Stomach smooth muscle (tissue), 2 donors: Measurements from ENCODE around the gene CFH.

ENCODE experiments used
- H3K27ac ChIP-seq: one replicate; pipeline ENCODE4 v1.7.0; 2013; ENCODE audit warnings: mild to moderate bottlenecking, low read length, inconsistent platforms
- H3K27me3 ChIP-seq, 2 donors: one replicate each; pipeline ENCODE4 v1.7.0; 2013; ENCODE audit warnings: low read length in 2 of 2; ENCODE audit not compliant: insufficient read depth in 2 of 2, control insufficient read depth in 1 of 2
- H3K36me3 ChIP-seq, 2 donors: one replicate each; pipeline ENCODE4 v1.7.0; 2013; ENCODE audit warnings: low read length in 2 of 2; ENCODE audit not compliant: control insufficient read depth in 2 of 2, insufficient read depth in 2 of 2
- H3K4me1 ChIP-seq: one replicate; pipeline ENCODE4 v1.7.0; 2013; ENCODE audit warnings: low read length; ENCODE audit not compliant: control insufficient read depth, insufficient read depth
- H3K4me3 ChIP-seq, 2 donors: one replicate each; pipeline ENCODE4 v1.7.0; 2013; ENCODE audit warnings: low read length in 2 of 2
- H3K9ac ChIP-seq, 2 donors: one replicate each; pipeline ENCODE4 v1.7.0; 2013; ENCODE audit warnings: low read length in 2 of 2, mild to moderate bottlenecking in 1 of 2
- H3K9me3 ChIP-seq, 2 donors: one replicate each; pipeline ENCODE4 v1.7.0; 2013; ENCODE audit warnings: low read length in 2 of 2; ENCODE audit not compliant: control insufficient read depth in 2 of 2
- donor health status: healthy.
- donor health status: Pancreatic carcinoma.

Gene CFH

GRCh38 chr1:196660852-196661251, 9.0 kb downstream of the CFH start:
- no peak overlapping the region for H3K27ac ChIP-seq
- H3K4me1 ChIP-seq: no peaks in the 10 kb centered on the region
- H3K36me3 ChIP-seq: no peaks in the 10 kb centered on the region
- H3K9me3 ChIP-seq: no peaks in the 10 kb centered on the region
- no peaks in the 10 kb centered on the region for H3K27me3 ChIP-seq
- H3K9ac ChIP-seq: peak overlapping the region in 1 of 2 donors; percentile 32
- peak overlapping the region in 1 of 2 donors; percentile 40 for H3K4me3 ChIP-seq

DNA sequence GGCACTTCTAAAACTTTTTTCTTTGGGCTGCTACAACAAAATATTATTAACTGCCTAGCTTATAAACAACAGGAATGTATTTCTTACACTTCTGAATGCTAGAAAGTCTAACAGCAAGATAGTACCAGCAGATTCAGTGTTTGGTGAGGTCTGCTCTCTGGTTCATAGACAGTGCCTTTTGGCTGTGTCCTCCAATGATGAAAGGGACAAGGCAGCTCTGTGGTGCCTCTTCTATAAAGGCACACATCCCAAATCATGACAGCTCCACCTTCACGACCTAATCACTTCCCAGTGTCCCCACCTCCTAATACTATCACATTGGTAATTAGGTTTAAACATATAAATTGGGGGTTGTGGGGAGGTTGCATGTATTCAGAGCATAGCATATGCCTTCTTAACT, 9.5 kb downstream of the CFH start:
- H3K4me3 ChIP-seq: no peak overlapping the region

GRCh38 chr1:196667131-196667530, 15.3 kb downstream of the CFH start:
- Histone ChIP-seq H3K27me3 (no peaks in the 10 kb centered on the region), H3K4me1 (no peaks in the 10 kb centered on the region), H3K36me3 (no peaks in the 10 kb centered on the region), H3K4me3 (no peak overlapping the region), H3K9me3 (no peaks in the 10 kb centered on the region), H3K27ac (no peak overlapping the region), H3K9ac (no peak overlapping the region)

More for the DNA sequence above, 9.5 kb downstream of the CFH start:
- Histone ChIP-seq H3K9ac (no peak overlapping the region), H3K27ac (no peak overlapping the region), H3K36me3 (no peaks in the 10 kb centered on the region), H3K4me1 (no peaks in the 10 kb centered on the region), H3K9me3 (no peaks in the 10 kb centered on the region), H3K27me3 (no peaks in the 10 kb centered on the region)

DNA sequence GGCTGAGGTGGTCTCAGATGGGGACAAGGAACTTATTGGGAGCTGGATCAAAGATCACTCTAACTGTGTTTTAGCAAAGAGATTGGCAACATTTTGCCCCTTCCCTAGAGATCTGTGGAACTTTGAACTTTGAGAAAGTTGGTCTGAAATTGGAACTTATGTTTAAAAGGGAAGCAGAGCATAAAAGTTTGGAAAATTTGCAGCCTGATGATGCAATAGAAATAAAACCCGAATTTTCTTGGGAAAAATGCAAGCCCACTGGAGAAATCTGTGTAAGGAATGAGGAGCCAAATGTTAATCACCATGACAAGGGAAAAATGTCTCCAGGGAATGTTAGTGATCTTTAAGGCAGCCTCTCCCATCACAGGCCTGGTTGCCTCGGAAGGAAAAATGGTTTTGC, 17.2 kb downstream of the CFH start:
- Histone ChIP-seq H3K27me3 (no peaks in the 10 kb centered on the region), H3K4me3 (no peak overlapping the region), H3K36me3 (no peaks in the 10 kb centered on the region), H3K9me3 (no peaks in the 10 kb centered on the region), H3K27ac (no peak overlapping the region), H3K4me1 (no peaks in the 10 kb centered on the region), H3K9ac (no peak overlapping the region)

DNA sequence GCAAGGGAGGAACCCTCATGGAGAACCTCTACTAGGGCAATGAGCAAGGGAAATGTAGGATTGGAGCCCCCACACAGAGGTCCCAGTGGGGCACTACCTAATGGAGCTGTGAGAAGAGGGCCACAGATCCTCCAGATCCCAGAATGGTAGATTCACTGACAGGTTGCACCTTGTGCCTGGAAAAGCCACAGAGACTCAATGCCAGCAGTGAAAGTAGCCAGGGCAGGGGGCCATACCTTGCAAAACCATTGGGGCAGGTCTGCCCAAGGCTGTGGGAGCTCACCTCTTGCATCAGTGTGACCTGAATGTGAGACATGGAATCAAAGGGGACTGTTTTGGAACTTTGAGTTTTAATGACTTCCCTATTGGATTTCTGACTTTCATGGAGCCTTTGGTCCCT, 17.9 kb downstream of the CFH start:
- H3K36me3 ChIP-seq: no peaks in the 10 kb centered on the region
- H3K4me3 ChIP-seq: no peak overlapping the region
- H3K4me1 ChIP-seq: no peaks in the 10 kb centered on the region
- H3K9me3 ChIP-seq: no peaks in the 10 kb centered on the region
- no peaks in the 10 kb centered on the region for H3K27me3 ChIP-seq
- no peak overlapping the region for H3K9ac ChIP-seq
- H3K27ac ChIP-seq: no peak overlapping the region

DNA sequence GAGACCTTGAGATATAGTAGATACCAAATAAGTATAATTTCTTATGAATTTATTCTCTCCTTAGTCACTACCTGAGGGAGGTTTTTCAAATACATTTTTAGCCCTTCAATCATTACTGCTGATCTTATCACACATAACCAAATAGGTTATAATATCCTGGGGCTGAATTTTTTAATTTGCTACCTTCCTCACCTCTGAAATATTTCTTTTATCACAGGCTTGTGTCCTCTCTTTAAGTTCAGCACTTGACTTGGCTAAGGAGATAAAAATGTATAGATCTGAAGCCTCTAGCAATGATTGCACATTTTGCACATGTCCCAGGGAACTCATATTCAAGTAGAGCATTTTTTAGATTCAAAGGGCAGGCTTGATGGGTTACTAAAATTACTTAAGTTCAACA, 23.1 kb downstream of the CFH start:
- Histone ChIP-seq H3K27ac (no peak overlapping the region), H3K4me3 (no peak overlapping the region)

GRCh38 chr1:196677781-196678509, 26.1 kb downstream of the CFH start:
- H3K36me3 ChIP-seq: no peaks in the 10 kb centered on the region
- H3K9me3 ChIP-seq: no peaks in the 10 kb centered on the region
- H3K9ac ChIP-seq: no peak overlapping the region
- no peaks in the 10 kb centered on the region for H3K27me3 ChIP-seq
- no peak overlapping the region for H3K4me3 ChIP-seq
- H3K4me1 ChIP-seq: no peaks in the 10 kb centered on the region
- no peak overlapping the region for H3K27ac ChIP-seq

More for the DNA sequence above, 23.1 kb downstream of the CFH start:
- Histone ChIP-seq H3K9ac (no peak overlapping the region), H3K4me1 (no peaks in the 10 kb centered on the region), H3K36me3 (no peaks in the 10 kb centered on the region), H3K27me3 (no peaks in the 10 kb centered on the region), H3K9me3 (no peaks in the 10 kb centered on the region)

GRCh38 chr1:196678510-196678884, 26.7 kb downstream of the CFH start:
- H3K27ac ChIP-seq: no peak overlapping the region
- H3K4me3 ChIP-seq: no peak overlapping the region
- H3K9ac ChIP-seq: no peak overlapping the region
- no peaks in the 10 kb centered on the region for H3K9me3 ChIP-seq
- no peaks in the 10 kb centered on the region for H3K27me3 ChIP-seq
- no peaks in the 10 kb centered on the region for H3K4me1 ChIP-seq
- H3K36me3 ChIP-seq: no peaks in the 10 kb centered on the region

DNA sequence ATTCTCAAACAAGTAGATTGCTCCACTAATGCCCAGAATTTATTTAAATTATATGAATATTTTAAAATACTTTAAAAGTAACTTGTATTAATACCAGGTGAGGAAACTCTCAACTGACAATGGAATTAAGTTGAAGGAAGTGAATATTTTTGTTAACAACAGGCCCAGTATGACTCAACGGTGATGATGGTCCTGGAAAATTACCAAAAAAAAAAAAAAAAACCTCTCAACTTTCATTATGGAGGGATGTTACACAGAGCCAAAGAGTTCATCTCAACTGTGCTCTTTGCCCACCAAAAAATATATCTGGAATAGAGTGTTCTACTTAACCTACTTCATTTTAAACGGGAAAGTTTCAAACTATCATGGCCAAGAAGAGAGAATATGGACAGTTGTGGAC, 28.3 kb downstream of the CFH start:
- Histone ChIP-seq H3K9me3 (no peaks in the 10 kb centered on the region), H3K4me3 (no peak overlapping the region), H3K4me1 (no peaks in the 10 kb centered on the region), H3K27ac (no peak overlapping the region), H3K27me3 (no peaks in the 10 kb centered on the region), H3K9ac (no peak overlapping the region), H3K36me3 (no peaks in the 10 kb centered on the region)

DNA sequence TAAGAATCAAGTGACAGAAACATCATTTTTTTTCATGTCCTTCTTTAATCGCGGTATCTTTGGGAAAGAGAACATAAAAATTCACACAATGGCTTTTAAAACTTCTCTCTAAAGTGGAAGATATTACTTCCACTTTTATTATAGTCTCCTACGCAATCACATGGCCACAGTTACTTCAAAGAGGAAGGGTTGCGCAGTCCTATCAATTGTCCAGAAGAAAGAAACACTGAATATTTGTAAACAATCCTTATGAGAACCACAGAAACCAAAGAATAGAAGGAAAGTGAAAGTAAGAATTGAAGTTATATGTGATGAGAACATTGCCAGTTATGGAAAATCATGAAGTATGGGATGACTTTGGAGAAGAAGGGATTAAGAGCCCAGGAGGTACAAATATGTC, 32.6 kb downstream of the CFH start:
- H3K4me1 ChIP-seq: no peaks in the 10 kb centered on the region
- no peak overlapping the region for H3K27ac ChIP-seq
- H3K9ac ChIP-seq: no peak overlapping the region
- no peaks in the 10 kb centered on the region for H3K36me3 ChIP-seq
- no peak overlapping the region for H3K4me3 ChIP-seq
- H3K9me3 ChIP-seq: no peaks in the 10 kb centered on the region
- no peaks in the 10 kb centered on the region for H3K27me3 ChIP-seq

- Histone ChIP-seq H3K27ac (no peak overlapping the region), H3K4me3 (no peak overlapping the region), H3K27me3 (no peaks in the 10 kb centered on the region), H3K9ac (no peak overlapping the region), H3K9me3 (no peaks in the 10 kb centered on the region), H3K36me3 (no peaks in the 10 kb centered on the region), H3K4me1 (no peaks in the 10 kb centered on the region)
Observed at GRCh38 chr1:196685506-196685905, 33.7 kb downstream of the CFH start.
